ENCODE data around the gene FBRS.

Gene FBRS

GRCh38 chr16:30662449-30662848 is 4.2 kb downstream of the FBRS start:
- no peak for TF ChIP-seq RAD21 (IDR thresholded peaks at IDR 0.05; ENCODE audit: low read depth)
- TF ChIP-seq FOXM1 (IDR thresholded peaks at IDR 0.05; ENCODE audit: borderline replicate concordance, low read depth) = no peak
- TF ChIP-seq YY1 (IDR thresholded peaks at IDR 0.05; ENCODE audit: low read depth) = no peak
- no peak for TF ChIP-seq CEBPB (IDR thresholded peaks at IDR 0.05)
- TF ChIP-seq, protein P1, sequence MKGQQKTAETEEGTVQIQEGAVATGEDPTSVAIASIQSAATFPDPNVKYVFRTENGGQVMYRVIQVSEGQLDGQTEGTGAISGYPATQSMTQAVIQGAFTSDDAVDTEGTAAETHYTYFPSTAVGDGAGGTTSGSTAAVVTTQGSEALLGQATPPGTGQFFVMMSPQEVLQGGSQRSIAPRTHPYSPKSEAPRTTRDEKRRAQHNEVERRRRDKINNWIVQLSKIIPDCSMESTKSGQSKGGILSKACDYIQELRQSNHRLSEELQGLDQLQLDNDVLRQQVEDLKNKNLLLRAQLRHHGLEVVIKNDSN (IDR thresholded peaks at IDR 0.05) = no peak
- TF ChIP-seq EP300 (IDR thresholded peaks at IDR 0.05; ENCODE audit: borderline replicate concordance) = no peak
- TF ChIP-seq TEAD4 (IDR thresholded peaks at IDR 0.05) = no peak
- TF ChIP-seq, protein P2, sequence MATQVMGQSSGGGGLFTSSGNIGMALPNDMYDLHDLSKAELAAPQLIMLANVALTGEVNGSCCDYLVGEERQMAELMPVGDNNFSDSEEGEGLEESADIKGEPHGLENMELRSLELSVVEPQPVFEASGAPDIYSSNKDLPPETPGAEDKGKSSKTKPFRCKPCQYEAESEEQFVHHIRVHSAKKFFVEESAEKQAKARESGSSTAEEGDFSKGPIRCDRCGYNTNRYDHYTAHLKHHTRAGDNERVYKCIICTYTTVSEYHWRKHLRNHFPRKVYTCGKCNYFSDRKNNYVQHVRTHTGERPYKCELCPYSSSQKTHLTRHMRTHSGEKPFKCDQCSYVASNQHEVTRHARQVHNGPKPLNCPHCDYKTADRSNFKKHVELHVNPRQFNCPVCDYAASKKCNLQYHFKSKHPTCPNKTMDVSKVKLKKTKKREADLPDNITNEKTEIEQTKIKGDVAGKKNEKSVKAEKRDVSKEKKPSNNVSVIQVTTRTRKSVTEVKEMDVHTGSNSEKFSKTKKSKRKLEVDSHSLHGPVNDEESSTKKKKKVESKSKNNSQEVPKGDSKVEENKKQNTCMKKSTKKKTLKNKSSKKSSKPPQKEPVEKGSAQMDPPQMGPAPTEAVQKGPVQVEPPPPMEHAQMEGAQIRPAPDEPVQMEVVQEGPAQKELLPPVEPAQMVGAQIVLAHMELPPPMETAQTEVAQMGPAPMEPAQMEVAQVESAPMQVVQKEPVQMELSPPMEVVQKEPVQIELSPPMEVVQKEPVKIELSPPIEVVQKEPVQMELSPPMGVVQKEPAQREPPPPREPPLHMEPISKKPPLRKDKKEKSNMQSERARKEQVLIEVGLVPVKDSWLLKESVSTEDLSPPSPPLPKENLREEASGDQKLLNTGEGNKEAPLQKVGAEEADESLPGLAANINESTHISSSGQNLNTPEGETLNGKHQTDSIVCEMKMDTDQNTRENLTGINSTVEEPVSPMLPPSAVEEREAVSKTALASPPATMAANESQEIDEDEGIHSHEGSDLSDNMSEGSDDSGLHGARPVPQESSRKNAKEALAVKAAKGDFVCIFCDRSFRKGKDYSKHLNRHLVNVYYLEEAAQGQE (IDR thresholded peaks at IDR 0.05; ENCODE audit: low read depth) = no peak

- TF ChIP-seq, protein P1 (IDR thresholded peaks at IDR 0.05) = no peak
- TF ChIP-seq CEBPB (IDR thresholded peaks at IDR 0.05) (no peak), EP300 (IDR thresholded peaks at IDR 0.05; ENCODE audit: borderline replicate concordance) (no peak), TEAD4 (IDR thresholded peaks at IDR 0.05) (no peak), TCF12 (IDR thresholded peaks at IDR 0.05; ENCODE audit: low read depth) (no peak), TAF1 (IDR thresholded peaks at IDR 0.05; ENCODE audit: low read depth) (no peak), NFIC (IDR thresholded peaks at IDR 0.05) (no peak), FOXM1 (IDR thresholded peaks at IDR 0.05; ENCODE audit: borderline replicate concordance, low read depth) (no peak), RAD21 (IDR thresholded peaks at IDR 0.05; ENCODE audit: low read depth) (no peak), CREB1 (IDR thresholded peaks at IDR 0.05; ENCODE audit: low read depth) (no peak), EGR1 (IDR thresholded peaks at IDR 0.05) (no peak), ZBTB7A (IDR thresholded peaks at IDR 0.05; ENCODE audit: low read depth) (no peak), YY1 (IDR thresholded peaks at IDR 0.05; ENCODE audit: low read depth) (no peak)
- TF ChIP-seq, protein P2 (IDR thresholded peaks at IDR 0.05; ENCODE audit: low read depth) = no peak
- TF ChIP-seq, protein P3, sequence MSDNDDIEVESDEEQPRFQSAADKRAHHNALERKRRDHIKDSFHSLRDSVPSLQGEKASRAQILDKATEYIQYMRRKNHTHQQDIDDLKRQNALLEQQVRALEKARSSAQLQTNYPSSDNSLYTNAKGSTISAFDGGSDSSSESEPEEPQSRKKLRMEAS (IDR thresholded peaks at IDR 0.05) = no peak
Measured at GRCh38 chr16:30663038-30663437, 4.8 kb downstream of the FBRS start.

DNA sequence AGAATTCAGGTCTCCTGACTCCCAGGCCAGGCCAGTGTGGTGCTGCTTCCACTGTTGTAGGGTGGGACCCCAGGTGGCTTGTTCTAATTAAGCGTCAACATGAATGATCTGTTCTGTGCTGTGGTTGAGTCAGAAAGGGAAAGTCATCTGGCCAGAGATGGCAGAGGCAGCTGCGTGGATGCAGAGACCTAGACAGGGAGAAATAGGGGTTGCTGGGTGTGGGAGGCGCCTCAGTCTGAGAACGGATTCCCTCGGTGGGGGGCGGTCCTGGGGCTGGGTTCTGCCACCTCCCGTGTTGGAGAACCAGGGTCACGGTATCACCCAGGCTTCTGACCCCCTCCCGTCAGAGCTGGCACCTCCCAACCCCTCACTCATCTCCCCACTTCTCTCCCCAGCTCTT is 5.6 kb downstream of the FBRS start:
- no peak for TF ChIP-seq EP300 (IDR thresholded peaks at IDR 0.05; ENCODE audit: borderline replicate concordance)
- no peak for TF ChIP-seq EGR1 (IDR thresholded peaks at IDR 0.05)
- TF ChIP-seq TEAD4 (IDR thresholded peaks at IDR 0.05) = no peak
- TF ChIP-seq, protein P1 (IDR thresholded peaks at IDR 0.05) = no peak
- TF ChIP-seq, protein P2 (IDR thresholded peaks at IDR 0.05; ENCODE audit: low read depth) = no peak

GRCh38 chr16:30664616-30665109 is 6.4 kb downstream of the FBRS start:
- TF ChIP-seq NFIC (IDR thresholded peaks at IDR 0.05) = no peak
- no peak for TF ChIP-seq YY1 (IDR thresholded peaks at IDR 0.05; ENCODE audit: low read depth)
- no peak for TF ChIP-seq CREB1 (IDR thresholded peaks at IDR 0.05; ENCODE audit: low read depth)
- TF ChIP-seq TAF1 (IDR thresholded peaks at IDR 0.05; ENCODE audit: low read depth) = no peak
- no peak for TF ChIP-seq TCF12 (IDR thresholded peaks at IDR 0.05; ENCODE audit: low read depth)
- TF ChIP-seq EP300 (IDR thresholded peaks at IDR 0.05; ENCODE audit: borderline replicate concordance) = no peak

Measured in Ishikawa (cell line).